Adipocyte (in vitro differentiated cells): ENCODE data around the gene ATF6.

Experiments used
- DNase-seq: peaks from one replicate; pipeline ENCODE4 v3.0.0-alpha.2; 2015; ENCODE audit warnings: low read depth
- H3K27me3 ChIP-seq: replicated peaks from 2 replicates; pipeline ENCODE4 v1.7.0; 2013; ENCODE audit warnings: mild to moderate bottlenecking, low read length, moderate library complexity; ENCODE audit not compliant: control insufficient read depth, insufficient read depth
- H3K36me3 ChIP-seq: 2 replicates; pipeline ENCODE4 v1.7.0; 2013; ENCODE audit warnings: low read length, mild to moderate bottlenecking, moderate library complexity; ENCODE audit not compliant: control insufficient read depth, insufficient read depth, severe bottlenecking
- H3K4me1 ChIP-seq: 2 replicates; pipeline ENCODE4 v1.7.0; 2013; ENCODE audit warnings: mild to moderate bottlenecking, low read length, moderate library complexity; ENCODE audit not compliant: control insufficient read depth, insufficient read depth
- H3K4me3 ChIP-seq: 2 replicates; pipeline ENCODE4 v1.7.0; 2013; ENCODE audit warnings: mild to moderate bottlenecking, low read length, moderate library complexity
- H3K9ac ChIP-seq: 2 replicates; pipeline ENCODE4 v1.7.0; 2013; ENCODE audit warnings: mild to moderate bottlenecking, low read length, moderate library complexity
- H3K9me3 ChIP-seq: 2 replicates; pipeline ENCODE4 v1.7.0; 2013; ENCODE audit warnings: mild to moderate bottlenecking, low read length, moderate library complexity; ENCODE audit not compliant: control insufficient read depth

Gene ATF6

GRCh38 chr1:161921990-161922389, 155.9 kb downstream of the ATF6 start:
- H3K4me1 ChIP-seq = peaks cover 8% of the 10 kb centered on the region
- peak; percentile 75 for DNase-seq
- H3K9ac ChIP-seq = no peak overlapping the region
- H3K4me3 ChIP-seq = no peak overlapping the region
- no peaks in the 10 kb centered on the region for H3K36me3 ChIP-seq
- no peaks in the 10 kb centered on the region for H3K27me3 ChIP-seq
- H3K9me3 ChIP-seq = no peaks in the 10 kb centered on the region

DNA sequence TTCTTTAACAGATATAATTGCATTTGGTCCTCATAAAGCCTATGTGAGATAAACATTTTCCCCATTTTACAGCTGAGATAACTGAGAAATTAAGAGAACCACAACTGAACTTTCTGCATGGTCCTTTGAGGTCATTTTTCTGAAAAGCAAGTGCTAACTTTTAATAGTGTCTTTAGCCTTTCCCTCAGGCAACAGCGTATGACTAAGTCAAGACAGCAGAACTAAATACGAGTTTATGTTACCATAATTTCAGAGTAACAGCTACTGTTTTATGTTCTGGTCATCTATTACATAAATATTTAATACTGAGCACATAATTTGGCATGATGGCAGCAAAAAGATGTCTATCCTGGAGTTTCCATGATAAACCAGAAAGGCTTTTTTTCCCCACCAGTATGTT, 161.9 kb downstream of the ATF6 start:
- H3K9me3 ChIP-seq = no peaks in the 10 kb centered on the region
- DNase-seq = no peak
- H3K4me1 ChIP-seq = peaks cover 30% of the 10 kb centered on the region
- no peak overlapping the region for H3K4me3 ChIP-seq
- H3K27me3 ChIP-seq = no peaks in the 10 kb centered on the region
- H3K9ac ChIP-seq = no peak overlapping the region
- no peaks in the 10 kb centered on the region for H3K36me3 ChIP-seq

DNA sequence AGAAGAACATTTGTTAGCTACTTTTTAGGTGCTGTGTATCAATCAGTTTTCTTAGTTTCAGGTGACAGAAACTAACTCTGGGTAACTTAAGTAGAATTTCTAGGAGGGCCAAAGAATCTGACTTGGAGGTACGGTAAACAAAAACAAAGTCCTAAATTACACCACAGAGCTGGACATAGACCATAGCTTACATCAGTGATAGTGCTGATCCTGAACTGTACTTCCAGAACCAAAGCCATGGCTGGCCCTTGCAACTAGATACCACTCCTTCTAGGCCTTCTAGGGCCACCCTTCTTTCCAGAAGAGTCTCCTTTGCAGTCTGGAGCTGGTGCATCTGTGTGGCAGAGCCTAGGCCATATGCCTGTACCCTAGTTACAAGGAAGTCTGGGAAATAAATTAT, 163.0 kb downstream of the ATF6 start:
- no peak for DNase-seq
- Histone ChIP-seq H3K36me3 (no peaks in the 10 kb centered on the region), H3K4me3 (no peak overlapping the region), H3K9me3 (no peaks in the 10 kb centered on the region), H3K4me1 (peaks cover 30% of the 10 kb centered on the region), H3K27me3 (no peaks in the 10 kb centered on the region), H3K9ac (no peak overlapping the region)

GRCh38 chr1:161930064-161930463, 163.9 kb downstream of the ATF6 start:
- Histone ChIP-seq H3K9me3 (no peaks in the 10 kb centered on the region), H3K27me3 (no peaks in the 10 kb centered on the region), H3K4me3 (peak overlapping the region; percentile 39), H3K36me3 (no peaks in the 10 kb centered on the region), H3K4me1 (peaks cover 30% of the 10 kb centered on the region), H3K9ac (peak overlapping the region; percentile 22)
- peak; percentile 74 for DNase-seq

DNA sequence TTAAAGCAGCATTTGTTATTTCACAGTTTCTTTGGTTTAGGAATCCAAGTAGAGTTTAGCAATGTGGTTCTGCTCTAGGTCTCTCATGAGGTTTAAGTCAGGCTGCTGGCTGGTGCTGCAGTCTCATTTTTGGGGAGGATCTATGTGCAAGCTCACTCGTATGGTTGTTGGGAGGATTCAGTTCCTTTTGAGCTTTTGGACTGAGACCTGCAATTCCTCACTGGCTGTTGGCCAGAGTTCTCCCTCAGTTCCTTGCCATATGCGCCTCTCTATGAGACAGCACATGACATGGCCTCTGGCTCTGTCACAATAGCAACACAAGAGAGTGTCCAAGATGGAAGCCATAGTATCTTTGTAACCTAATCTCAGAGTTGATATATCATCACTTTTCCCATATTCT, 166.5 kb downstream of the ATF6 start:
- no peak overlapping the region for H3K4me3 ChIP-seq

GRCh38 chr1:161933592-161934588, 167.8 kb downstream of the ATF6 start:
- Histone ChIP-seq H3K27me3 (no peaks in the 10 kb centered on the region), H3K4me1 (peaks cover 30% of the 10 kb centered on the region), H3K9me3 (no peaks in the 10 kb centered on the region), H3K4me3 (no peak overlapping the region), H3K36me3 (no peaks in the 10 kb centered on the region), H3K9ac (no peak overlapping the region)
- DNase-seq = no peak

More for the DNA sequence above, 166.5 kb downstream of the ATF6 start:
- DNase-seq = no peak
- no peaks in the 10 kb centered on the region for H3K36me3 ChIP-seq
- no peaks in the 10 kb centered on the region for H3K27me3 ChIP-seq
- H3K9ac ChIP-seq = no peak overlapping the region
- H3K4me1 ChIP-seq = peaks cover 30% of the 10 kb centered on the region
- no peaks in the 10 kb centered on the region for H3K9me3 ChIP-seq

- DNase-seq = no peak
- Histone ChIP-seq H3K27me3 (no peaks in the 10 kb centered on the region), H3K9ac (no peak overlapping the region), H3K4me1 (peaks cover 22% of the 10 kb centered on the region), H3K36me3 (no peaks in the 10 kb centered on the region), H3K4me3 (no peak overlapping the region), H3K9me3 (no peaks in the 10 kb centered on the region)
Observed at GRCh38 chr1:161935264-161935663, 169.1 kb downstream of the ATF6 start.

- DNase-seq = no peak
- H3K4me1 ChIP-seq = peaks cover 13% of the 10 kb centered on the region
- H3K36me3 ChIP-seq = no peaks in the 10 kb centered on the region
- H3K9me3 ChIP-seq = no peaks in the 10 kb centered on the region
- H3K27me3 ChIP-seq = no peaks in the 10 kb centered on the region
- H3K9ac ChIP-seq = no peak overlapping the region
- no peak overlapping the region for H3K4me3 ChIP-seq
Observed at GRCh38 chr1:161936786-161937185, 170.7 kb downstream of the ATF6 start.

- no peaks in the 10 kb centered on the region for H3K4me1 ChIP-seq
- no peaks in the 10 kb centered on the region for H3K27me3 ChIP-seq
- no peak overlapping the region for H3K4me3 ChIP-seq
- H3K9me3 ChIP-seq = no peaks in the 10 kb centered on the region
- no peak for DNase-seq
- no peak overlapping the region for H3K9ac ChIP-seq
- peaks cover 7% of the 10 kb centered on the region for H3K36me3 ChIP-seq
Observed at GRCh38 chr1:161940866-161941591, 174.9 kb downstream of the ATF6 start.

DNA sequence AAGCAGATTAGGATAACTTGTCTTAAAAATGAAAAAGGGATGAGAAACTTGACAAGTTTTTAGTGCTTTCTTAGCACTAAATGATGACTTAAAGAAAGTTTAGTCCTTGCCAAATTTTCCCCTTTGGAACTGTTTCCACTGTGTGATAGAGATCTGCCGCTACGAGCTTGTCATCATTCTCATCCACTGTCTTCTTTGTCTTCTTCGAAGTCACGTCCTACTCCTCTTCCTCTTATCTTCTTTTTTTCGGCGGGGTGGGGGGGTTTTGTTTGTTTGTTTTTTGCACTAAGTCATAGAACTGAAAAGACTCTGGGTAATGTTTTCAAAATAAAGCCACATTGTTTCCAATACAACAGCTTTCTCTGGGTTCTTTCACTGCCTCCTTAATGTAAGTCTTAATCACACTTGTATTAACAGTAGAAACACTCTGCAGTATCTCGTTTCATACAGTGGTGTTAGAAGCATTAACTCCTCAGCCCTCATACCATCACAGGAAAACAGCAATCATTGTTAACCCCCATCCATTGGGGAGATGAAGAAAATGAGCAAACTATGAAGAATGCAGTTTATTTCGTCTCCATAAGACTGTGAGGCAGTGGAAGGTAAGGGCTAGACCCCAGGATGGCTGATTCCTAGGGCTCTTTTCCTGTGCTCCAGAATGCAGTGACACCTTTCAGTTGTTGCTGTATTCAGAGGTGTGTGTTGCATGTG, 175.8 kb downstream of the ATF6 start:
- Histone ChIP-seq H3K9ac (no peak overlapping the region), H3K4me3 (no peak overlapping the region), H3K36me3 (peaks cover 7% of the 10 kb centered on the region), H3K27me3 (no peaks in the 10 kb centered on the region), H3K4me1 (peaks cover 6% of the 10 kb centered on the region), H3K9me3 (no peaks in the 10 kb centered on the region)
- no peak for DNase-seq

GRCh38 chr1:161943737-161944136, 177.6 kb downstream of the ATF6 start:
- Histone ChIP-seq H3K9ac (no peak overlapping the region), H3K4me1 (peaks cover 8% of the 10 kb centered on the region), H3K27me3 (no peaks in the 10 kb centered on the region), H3K36me3 (peaks cover 7% of the 10 kb centered on the region), H3K9me3 (no peaks in the 10 kb centered on the region), H3K4me3 (no peak overlapping the region)
- no peak for DNase-seq
